HG03025 (cell line): ENCODE measurements around the gene RAB44.

Source experiments
- ATAC-seq: cut with Tn5 transposase; IDR thresholded peaks from one replicate; pipeline ENCODE4 v1.9.1; 2021; ENCODE audit warnings: mild to moderate bottlenecking, moderate library complexity; ENCODE audit not compliant: unreplicated experiment, low FRiP score

Gene RAB44

GRCh38 chr6:36728289-36729160 is 30.9 kb downstream of the RAB44 start:
- no peak for ATAC-seq

GRCh38 chr6:36729161-36729524 is 31.5 kb downstream of the RAB44 start:
- no peak for ATAC-seq

GRCh38 chr6:36730424-36731380 is 33.1 kb downstream of the RAB44 start:
- ATAC-seq: no peak

GRCh38 chr6:36731622-36732310 is 34.1 kb downstream of the RAB44 start:
- ATAC-seq: no peak

GRCh38 chr6:36733300-36733699 is 35.7 kb downstream of the RAB44 start:
- ATAC-seq: no peak

- no peak for ATAC-seq
Observed at GRCh38 chr6:36734486-36735060, 36.9 kb downstream of the RAB44 start.

GRCh38 chr6:36735110-36736071 is 37.8 kb downstream of the RAB44 start:
- ATAC-seq: no peak

- no peak for ATAC-seq
Observed at GRCh38 chr6:36737043-36737785, 39.6 kb downstream of the RAB44 start.

- ATAC-seq: no peak
Observed at GRCh38 chr6:36738108-36738507, 40.5 kb downstream of the RAB44 start.

GRCh38 chr6:36739947-36740817 is 42.6 kb downstream of the RAB44 start:
- no peak for ATAC-seq

- no peak for ATAC-seq
Observed at GRCh38 chr6:36740818-36741179, 43.2 kb downstream of the RAB44 start.

GRCh38 chr6:36742146-36742545 is 44.5 kb downstream of the RAB44 start:
- no peak for ATAC-seq

- no peak for ATAC-seq
Observed at GRCh38 chr6:36743032-36743431, 45.4 kb downstream of the RAB44 start.

- ATAC-seq: no peak
Observed at GRCh38 chr6:36743538-36744303, 46.1 kb downstream of the RAB44 start.

GRCh38 chr6:36744304-36744673 is 46.7 kb downstream of the RAB44 start:
- ATAC-seq: no peak

- no peak for ATAC-seq
Observed at GRCh38 chr6:36745283-36745682, 47.7 kb downstream of the RAB44 start.

- ATAC-seq: no peak
Observed at GRCh38 chr6:36745836-36746235, 48.2 kb downstream of the RAB44 start.
